Activated CD8-positive, alpha-beta memory T cell treated with anti-CD3 and anti-CD28 coated beads for 4 hours (primary cell): ENCODE data around the gene ZPLD1.

Source experiments
- DNase-seq, 2 donors: peaks; one replicate each; pipeline ENCODE4 v3.0.0-alpha.2; 2020; ENCODE audit warnings: low read depth in 2 of 2

Gene ZPLD1

DNA sequence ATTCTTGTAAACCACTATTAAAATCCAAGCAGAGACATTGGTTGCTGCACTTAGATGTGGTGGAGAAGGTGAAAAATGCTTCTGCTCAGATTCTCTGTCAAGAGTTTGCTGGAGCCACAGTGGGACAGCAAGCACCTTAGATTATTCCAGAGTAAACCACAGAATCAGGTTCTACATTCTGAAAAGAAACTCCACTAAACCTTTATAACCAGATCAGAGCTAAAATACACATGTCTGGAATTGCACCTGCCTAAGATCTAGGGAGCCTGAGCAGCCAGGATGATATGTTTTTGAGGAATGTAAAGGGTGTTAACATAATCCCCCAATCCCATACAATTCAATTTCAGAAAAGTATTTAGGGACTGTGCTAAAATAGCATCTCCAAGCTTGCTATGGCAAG lies at the start of gene ZPLD1:
TSS of gene ZPLD1 (plus strand) at position 301 of the 400 bp plus-strand sequence. CDS start 3,473 bp downstream, outside the sequence.
- DNase-seq = no peak

DNA sequence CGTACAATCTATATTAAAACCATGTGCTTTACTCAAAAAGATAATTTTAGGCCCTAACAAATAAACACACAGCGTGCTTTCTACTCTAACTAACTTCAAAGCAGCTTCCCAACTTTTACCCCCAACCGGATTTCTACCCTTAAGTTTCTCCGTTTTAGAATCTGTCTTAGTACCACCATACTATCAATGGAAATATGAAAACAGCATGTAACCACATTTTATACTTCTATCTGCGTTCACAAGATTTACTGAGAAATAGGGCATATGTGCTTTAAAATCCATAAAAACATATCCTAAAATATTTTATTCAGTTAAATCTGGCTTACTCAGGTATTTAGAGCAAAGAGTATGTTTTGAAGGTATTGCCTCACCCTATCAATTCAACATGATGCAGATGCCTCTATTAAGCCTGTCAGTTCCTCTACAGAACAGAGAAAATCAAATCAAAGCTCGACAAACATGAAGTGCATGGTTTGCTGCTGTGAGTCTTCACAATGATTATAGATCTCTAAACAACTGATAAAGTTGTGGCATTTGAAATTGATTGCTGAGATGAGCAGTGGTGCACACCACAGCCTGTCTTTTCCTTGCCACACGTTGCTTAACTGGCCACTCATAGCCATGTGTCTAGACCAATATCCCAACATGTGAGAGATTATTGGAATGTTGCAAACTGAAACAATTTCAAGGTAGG lies 44.5 kb upstream of the ZPLD1 start:
- no peak for DNase-seq

DNA sequence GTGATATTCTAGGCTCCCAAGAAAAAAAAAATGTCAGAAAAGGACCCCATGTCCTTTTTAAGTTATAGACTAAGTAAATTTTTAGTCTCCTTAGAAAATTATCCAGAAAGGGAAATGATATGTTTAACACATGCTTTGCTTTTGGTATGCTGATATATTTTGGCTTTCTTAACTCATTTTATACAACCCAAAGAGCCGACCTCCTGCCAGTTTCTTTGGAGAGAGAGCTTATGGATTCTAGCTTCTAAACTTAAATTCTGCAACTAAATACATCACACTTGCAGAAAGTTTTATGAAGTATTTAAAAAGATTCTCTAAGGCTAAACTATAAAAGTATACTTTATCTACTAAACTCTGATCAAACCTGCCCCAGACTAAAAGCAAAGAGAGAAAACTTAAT lies 43.9 kb upstream of the ZPLD1 start:
- DNase-seq = no peak

DNA sequence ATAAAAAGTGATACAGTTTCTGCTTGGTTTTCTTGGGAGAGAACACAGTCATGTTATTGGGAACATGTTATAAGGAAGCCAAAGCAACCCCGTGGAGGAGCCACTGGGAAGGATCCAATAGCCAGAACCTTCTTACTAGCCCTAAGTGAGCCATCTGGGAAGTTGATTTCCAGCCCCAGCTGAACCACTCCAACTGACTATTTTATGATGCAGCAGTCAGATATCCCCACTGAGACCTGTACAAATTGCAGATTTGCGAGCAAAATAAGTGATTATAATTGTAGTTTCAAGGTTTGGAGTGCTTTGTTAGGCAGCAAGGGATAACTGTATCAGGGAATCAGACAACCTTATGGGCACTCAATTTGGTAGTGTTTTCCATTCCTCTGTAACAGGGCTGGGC lies 43.3 kb upstream of the ZPLD1 start:
- no peak for DNase-seq

DNA sequence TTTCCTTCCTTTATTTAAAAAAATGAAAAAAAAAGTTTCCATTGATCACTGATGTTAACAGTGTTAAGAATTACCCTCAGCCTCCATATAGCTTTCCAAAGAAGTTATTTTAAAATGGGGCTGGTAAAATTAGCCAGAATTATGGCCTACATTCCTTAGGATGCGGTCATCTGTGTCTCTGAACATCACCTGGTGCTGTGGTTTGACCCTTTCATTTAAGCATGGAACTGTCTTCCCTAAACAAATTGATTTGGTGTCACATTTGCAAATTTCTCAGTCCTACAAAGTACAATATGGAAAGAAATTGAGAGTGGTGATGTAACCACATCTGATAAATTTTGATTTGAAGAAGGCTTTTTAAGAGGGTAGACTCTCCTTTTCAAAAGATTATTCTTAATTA lies 40.3 kb upstream of the ZPLD1 start:
- no peak for DNase-seq

DNA sequence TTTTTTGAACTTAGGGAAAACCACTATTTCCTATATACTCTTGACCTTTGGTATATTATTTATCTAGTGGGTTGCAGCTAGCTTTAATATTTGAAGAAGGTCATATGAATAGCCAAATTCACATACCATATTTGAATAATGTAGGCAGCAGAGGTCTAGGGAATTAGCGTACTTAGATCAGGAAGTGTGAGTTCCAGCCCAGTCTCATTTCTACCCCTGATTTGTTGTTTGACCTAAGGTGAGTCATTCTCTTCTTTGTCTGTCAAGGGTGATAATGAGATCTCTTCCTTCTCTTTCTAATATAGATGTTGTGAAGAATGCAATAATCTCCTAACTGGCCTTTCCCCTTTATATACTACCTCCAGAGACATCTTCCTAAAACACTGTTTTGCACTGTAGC lies 36.6 kb upstream of the ZPLD1 start:
- DNase-seq = no peak

DNA sequence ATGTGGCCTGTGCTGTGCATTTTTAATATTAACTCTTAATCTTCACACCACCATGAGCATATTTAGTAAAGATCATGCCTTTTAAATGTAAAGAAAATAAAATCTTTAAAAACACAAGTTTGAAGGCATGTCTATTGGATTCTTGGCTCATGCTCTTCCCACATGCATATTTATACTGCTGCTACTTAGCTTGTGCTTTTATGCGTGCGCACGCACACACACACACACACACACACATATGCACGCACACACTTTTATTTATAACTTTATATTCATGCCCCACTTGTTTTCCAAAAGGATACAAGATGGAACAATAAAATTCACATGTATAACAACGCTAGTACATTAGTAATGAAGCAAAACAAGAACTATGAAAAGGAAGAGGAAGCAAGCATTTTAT lies 36.1 kb upstream of the ZPLD1 start:
- no peak for DNase-seq

DNA sequence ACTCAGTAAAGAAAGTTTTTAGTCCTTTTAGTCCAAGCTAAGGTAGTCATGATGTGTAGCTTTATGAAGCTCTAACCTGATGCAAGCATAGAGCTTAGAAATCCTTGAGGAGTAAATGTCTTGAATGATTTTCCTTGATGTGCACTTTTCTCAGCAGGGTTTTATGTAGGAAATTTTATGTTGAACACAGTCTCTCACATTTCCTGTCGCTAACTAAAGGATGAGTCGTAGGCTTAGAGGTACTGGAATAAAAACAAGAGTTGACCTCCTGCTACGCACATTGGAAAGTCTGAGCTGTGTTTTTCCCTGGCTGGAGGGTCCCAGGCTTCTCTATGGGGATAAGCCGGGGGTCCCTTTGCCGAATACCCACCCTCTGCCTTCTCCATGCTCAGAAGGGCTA lies 34.7 kb upstream of the ZPLD1 start:
- no peak for DNase-seq

DNA sequence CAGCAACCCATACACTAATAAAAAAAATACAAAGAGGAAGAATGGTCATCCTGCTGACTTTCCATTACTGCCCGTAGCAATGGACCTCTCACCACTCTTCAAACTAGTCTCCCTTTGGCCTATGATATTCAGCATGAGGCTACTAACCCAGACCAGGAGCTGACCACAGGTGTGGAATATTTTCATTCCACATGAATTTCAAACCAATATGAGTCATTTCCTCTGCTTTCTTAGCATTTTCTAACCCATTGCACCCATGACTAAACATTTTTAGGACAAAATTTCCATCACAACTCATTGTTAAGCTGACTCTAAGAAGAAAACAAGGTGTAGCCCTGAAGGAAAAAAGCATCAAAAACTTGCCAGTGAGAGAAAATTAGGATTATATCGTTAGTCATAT lies 34.0 kb upstream of the ZPLD1 start:
- no peak for DNase-seq

DNA sequence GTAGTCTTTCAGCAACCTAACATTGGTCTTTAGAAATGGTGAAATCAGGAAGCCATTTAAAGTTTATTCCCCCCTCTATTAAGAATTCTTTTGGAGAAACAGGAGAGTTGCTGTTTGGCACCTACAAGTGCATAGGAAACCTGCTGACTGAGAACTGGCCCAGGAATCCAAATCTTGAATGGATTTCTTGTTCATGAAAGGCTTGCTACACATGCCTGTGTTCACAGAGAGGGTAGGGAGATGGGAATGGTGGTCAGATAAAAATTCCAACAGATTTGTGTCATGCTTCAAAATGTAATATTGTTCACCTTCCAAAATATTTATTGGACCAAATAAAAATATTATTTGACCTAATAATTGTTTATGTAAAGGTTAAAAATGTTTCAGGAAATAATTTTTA lies 24.2 kb upstream of the ZPLD1 start:
- DNase-seq = no peak

DNA sequence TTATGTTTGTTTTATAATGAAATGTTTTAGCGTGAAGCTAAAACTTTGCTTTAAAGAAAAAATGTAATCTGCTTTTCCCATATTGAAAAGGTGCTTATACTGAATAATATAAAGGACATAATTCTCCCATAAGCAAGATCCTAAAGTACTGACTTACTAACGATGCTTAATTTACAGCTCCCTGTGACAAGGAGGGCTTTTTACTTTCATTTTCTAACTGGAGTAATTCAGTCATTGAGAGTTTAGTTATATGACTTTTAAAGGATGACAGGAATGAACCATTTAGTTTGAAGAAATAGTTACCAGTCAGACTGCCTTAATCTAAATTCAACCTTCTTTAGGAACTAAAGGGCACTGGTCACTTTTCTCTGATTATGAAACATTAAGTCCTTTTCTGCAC lies 19.3 kb upstream of the ZPLD1 start:
- DNase-seq = no peak

DNA sequence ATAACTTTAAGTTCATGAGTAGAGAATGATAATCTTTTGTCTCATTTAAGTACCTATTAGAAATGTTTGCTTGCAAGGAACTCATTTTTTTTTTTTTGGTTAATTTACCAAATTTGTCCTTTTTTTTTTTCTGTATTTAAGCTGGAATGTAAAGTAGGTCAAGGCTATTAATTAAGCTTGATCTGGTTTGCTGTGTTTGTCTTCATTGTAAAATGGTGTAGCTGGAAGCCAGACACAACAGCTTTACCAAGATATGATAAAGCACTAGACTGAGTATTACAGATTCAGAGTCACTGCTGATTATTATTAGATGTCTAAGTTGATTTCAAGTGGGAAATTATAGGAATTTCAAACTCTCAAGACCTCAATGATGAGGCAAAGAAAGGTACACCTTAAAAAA lies 15.0 kb upstream of the ZPLD1 start:
- no peak for DNase-seq

DNA sequence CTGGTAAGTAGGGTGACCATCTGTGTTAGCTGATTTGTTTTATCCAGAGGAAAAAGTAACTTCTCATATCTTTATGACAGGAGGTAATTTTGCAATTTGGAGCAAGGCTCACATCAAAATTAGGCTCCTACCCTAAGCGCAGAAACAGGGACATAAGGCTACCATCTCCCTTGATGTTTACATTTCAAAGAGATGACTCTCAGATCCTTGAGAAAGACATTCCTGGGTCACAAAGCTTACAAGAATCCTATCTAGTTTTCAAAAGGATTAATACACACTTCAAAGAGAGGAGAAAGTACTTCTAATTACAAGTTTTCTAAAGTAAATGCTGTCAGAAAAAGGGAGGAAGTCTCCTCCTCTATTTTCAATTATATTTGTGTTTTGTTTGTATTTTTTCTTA lies 7.0 kb downstream of the ZPLD1 start:
- DNase-seq = no peak

DNA sequence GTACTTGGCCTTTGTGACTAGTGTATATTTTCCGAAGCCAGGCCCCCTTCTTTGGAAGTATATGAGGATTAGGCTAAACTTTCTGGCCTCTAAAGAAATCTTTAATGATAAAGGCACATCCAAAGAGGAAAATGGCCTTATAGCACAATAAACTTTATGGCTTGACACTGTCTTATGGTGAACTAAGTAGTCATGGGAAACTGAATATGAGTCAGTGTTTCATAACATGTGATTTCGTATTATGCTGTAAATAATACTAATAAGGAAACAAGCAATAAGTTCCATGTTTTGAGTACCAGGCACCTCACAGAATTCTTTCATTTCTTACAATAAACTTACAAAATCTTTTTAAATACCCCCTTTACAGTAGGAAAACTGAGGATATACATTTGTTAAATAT lies 8.2 kb downstream of the ZPLD1 start:
- DNase-seq = no peak

DNA sequence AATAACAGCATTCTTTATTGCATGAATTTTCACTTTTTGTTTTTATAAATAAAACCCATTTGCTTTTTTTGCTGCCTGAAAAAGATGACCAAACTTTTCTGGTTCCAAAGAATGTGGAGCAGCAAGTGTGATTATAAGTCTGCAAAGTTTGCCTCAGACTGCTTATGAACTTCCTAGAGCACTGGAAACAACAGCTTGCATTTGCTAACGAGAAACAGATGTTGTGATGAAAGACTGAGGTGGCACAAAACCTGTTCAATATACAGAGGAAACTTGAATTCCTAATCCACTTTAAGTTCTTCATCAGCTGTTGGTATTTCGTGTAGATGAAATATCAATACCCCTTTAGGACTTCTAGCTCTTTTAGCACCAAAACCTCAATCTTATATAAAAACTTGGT lies 9.3 kb downstream of the ZPLD1 start:
- DNase-seq = no peak

DNA sequence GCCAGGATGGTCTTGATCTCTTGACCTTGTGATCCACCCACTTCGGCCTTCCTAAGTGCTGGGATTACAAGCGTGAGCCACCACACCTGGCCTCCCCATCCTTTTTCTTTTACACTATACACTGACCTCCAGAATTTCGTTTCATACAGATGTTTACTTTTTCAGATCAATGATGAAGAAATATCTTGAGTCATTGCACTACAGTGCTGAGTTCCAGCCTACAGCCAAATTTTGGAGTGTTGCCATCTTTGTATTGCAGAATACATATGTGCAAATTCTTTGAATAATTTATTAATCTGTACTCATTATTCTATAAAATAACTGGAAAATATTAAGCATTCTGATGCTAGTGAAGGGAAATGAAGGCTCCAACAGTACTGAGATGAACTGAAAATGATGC lies 12.5 kb downstream of the ZPLD1 start:
- no peak for DNase-seq

DNA sequence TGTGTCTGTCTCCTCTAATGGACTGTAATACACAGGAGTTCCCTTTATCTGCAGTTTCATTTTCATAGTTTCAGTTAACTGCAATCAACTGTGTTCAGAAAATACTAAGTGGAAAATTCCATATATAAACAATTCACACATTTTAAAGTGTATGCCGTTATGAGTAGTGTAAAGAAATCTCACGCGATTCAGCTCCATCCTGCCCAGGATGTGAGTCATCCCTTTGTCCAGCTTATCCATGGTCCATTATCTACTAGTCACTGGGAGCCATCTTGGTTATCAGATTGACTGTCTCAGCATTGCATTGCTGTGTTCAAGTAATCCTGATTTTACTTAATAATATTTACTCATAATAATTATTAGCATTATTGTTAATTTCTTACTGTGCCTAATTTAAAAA lies 14.5 kb downstream of the ZPLD1 start:
- no peak for DNase-seq

DNA sequence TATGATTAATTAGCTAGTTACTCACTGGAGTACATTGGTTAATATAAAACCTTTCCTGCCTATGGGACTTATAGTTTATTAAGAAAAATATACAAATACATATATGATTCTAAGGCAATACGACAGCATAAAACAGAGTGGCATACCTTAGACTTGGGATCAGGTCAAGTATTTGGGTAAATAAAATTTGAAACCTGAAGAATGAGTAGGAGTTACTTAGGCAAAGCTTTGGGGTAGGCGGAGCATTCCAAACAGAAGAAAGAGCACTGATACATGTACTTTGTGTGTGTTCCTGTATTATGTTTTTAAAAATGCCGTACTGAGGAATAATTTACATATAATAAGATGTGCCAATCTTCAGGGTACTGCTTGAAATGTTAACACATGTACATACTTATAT lies 15.1 kb downstream of the ZPLD1 start:
- no peak for DNase-seq

DNA sequence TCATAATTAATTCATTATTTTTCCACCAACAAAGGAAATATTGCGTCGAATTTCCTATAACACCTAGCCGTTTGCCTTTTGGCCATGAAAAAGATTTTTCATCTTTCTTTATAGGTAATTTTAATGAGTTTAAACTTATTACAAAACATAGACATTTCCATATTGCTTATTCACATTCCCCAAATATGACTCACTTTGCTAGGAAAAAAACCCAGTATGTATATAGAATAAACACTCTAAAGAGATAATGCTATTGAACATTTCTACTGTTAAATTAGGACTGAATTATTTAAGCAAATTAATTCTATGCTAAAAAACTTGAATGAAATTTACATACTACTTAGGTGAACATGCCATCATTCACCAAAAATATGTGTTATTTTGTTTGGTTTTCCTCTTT lies 16.2 kb downstream of the ZPLD1 start:
- DNase-seq = no peak

DNA sequence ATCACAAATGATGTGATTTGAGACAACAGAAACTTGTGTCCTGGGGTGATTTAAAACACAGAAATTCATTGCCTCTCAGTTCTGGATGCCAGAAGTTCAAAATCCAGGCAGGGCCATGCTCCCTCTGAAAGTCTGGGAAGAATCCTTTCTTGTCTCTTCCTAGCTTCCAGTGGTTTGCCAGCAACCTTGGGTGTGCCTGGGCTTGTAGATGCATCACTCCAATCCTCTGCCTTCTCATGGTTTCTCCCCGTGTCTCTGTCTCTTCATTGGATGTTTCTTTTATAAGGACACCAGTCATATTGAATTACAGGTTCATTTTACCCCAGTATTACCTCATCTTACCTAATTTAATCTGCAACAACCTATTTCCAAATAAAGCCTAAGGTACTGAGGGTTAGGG lies 16.7 kb downstream of the ZPLD1 start:
- no peak for DNase-seq

DNA sequence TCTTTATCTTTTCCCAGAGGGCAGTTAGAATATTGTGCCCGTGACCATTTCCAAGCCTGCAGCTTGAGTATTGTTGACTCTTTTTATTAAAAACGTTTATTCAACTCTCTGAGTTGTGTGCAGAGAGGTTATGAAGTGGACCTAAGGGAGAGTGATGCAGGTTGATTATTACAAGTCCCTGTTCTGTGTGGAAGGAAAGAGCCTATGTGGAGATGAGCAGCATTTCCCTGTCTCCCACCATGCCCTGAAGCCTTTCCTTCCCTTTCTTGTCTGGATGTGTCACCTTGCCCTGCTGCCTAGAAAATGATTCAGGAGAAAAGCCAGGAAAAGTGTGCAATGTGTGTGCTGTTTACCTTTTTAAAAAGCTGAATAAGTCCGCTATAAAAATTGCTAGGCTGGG lies 19.4 kb downstream of the ZPLD1 start:
- no peak for DNase-seq

DNA sequence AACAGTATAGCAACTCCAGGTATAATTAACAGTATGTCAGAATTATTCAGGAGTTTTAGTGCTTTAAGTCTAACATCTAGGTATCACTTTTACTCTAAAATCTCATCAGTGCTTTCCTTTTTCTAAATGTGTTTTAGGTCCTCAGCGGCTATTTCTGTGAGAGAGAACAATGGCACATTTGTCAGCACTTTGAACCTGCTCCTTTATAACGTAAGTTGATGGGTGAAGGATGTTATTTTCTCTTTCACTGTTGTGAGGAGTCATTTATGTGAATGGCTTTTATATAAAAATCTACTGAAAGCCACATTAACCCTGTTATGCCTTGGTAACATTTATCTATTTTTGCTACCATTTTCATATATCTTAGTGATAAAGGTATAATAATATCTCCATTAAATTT lies 22.8 kb downstream of the ZPLD1 start:
- DNase-seq = no peak

DNA sequence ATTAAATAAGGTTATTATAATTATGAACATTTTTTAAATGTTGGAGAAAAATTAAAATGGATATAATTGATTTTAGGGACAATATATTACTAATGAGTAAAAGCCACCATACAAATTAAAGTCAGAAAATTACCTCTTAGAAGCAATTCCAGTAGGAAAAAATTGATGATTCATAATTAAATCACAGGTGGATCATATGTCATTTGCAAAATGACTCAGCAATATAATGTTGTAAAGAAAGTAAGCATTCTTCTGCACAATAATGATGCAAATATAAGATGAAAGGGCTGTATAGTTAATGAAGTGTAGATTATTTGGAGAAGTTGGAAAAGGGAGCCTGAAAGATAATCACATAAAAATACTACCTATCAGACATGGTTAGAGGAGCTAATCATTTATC lies 25.8 kb downstream of the ZPLD1 start:
- DNase-seq = no peak

DNA sequence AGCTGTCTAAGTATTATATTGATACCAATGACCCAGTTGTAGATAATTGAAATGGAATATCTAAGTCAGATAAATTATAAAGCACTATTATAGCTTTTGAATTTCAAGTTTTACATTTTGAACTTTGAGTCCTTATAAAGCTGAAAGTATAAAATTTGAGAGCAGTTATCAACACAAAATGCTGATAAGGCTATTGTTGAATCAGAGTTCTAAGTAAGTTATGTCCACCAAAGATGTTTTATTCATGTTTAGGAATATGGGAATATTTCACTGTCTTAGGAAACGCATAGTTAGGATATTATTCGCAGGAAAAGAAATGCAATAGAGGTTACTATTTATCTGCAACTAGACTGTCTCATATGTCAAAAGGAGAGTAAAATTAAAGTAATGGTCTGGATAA lies 29.4 kb downstream of the ZPLD1 start:
- no peak for DNase-seq

DNA sequence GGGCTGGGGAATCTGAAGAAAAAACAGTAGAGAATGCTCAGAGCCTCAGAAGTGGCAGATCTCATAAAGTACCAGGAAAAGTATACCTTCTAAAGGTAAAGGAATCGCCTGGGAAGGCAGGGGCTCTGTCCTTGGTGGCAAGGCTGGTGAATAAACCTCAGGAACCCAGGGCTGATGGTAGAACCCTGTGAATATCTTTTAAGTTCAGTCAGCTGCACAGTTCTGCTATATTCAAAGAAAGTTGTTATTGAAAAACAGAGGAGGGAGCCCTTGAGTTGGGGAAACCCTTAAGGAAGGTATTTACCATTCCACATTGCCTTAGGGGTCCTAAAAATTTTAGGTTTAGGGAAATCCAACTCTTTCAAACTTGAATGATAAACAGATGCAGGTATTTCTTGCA lies 31.2 kb downstream of the ZPLD1 start:
- no peak for DNase-seq
